ENCODE results near the gene LY9.

The LY9 gene

DNA sequence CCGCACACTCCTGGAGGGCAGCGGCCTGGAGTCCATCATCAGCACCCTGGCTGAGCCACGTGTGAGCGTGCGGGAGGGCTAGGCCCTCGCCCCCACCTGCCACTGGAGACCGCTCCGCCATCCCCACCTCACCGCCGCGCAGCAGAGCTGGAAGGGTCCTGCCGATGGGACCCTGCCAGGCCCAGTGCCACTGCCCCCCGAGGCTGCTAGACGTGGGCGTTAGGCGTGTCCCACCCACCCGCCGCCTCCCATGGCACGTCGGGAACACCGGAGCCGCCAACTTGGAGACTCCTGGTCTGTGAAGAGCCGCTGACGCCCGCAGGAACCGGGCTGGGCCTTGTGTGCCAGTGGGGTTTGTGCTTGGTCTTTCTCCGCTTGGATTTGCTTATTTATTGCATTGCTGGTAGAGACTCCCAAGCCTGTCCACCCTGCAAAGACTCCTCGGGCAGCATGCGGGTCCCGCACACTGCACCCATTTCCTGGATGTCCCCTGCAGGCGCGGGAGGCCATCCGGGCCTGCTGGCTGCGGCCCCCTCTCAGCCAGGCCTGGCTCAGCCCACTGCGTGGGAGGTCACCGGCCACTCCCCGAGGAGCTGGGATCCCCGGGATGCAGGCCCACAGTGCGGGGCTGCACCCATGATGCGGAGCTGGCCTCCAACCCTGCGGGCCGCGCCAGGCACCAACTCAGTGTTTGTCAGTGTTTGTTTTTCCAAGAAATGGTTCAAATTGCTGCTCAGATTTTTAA lies 6.0 kb downstream of the LY9 start:
- no peak for DNase-seq (ENCODE audit: low read depth)

DNA sequence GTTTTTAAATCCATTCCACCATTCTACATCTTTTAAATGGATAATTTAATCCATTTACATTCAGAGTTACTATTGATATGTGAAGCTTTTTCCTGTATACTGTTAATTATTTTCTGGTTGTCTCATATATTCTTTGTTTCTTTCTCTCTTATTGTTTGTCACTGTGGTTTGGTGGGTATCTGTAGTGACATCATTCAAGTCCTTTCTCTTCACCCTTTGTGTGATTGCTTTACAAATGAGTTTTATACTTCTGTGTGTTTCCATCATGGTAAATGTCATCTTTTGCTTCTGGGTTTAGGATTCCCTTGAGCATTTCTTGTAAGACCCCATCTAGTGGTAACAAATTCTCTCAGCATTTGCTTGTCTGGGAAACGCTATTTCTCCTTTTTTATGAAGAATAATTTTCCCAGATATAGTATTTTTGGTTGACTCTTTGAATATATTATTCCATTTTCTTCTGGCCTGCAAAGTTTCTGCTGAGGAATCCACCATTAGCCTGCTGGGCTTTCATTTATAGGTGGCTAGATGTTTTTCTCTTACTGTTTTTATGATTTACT lies 10.2 kb downstream of the LY9 start:
- no peak for DNase-seq (ENCODE audit: low read depth)

GRCh38 chr1:160806784-160807183 lies 10.8 kb downstream of the LY9 start:
- DNase-seq (ENCODE audit: low read depth), result no peak

DNA sequence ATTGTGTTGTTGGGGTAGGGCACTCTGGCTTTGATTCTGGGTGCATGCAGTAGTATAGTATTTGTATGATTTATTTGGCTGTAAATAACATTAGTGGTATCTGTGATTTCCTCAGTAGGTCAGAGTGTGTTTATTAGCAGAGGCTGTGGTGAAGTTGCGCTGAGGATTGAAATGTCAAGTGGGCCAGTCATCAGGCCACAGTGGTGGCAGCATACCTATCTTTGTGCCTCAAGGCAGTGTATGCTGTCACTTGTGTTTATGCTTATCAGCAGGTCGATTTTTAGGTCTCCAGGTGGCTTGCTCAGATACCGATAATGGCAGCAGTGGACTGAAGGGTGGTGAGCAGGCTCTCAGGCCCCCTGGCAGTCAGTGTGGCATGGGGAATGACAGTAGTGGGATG lies 11.3 kb downstream of the LY9 start:
- DNase-seq (ENCODE audit: low read depth), result no peak

DNA sequence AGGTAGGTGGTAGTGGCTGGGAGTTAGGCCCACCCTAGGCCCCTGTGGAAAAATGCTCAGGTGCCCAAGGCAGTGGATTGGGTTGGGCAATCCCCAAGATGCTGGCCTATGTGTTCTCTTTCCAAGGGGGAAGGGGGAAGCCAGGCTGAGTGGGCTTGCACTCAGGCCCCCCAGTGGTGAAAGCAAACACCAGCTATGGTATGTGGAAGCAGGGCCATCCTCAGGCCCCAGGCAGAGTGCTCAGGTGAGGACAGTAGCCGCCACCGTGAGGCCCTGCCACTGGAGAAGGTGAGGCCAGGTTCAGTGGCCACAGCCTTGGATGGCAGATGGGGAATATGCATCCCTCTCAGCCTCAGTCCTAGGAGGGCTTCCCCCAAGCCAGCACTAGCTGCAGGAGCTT lies 11.8 kb downstream of the LY9 start:
- no peak for DNase-seq (ENCODE audit: low read depth)

DNA sequence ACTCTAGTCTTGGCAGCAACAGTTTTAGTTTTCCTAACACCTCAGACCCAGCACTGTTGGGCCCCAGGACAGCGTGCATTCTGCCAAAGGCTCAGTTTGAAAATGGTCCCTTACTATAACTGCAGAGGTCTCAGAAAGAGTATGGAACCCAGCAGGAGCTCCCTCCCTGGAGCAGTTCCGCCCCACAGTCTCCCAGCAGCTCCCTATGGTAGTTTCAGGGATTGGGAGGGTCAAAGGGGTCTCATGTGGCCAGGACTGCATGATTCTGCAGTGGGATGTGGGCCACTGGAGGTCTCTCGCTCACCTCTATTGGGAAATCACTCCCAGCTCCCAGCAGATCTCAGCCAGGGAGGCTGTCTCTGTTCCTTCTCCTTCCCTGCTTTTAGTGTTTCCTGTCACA lies 12.3 kb downstream of the LY9 start:
- no peak for DNase-seq (ENCODE audit: low read depth)

GRCh38 chr1:160810486-160810885 lies 14.5 kb downstream of the LY9 start:
- no peak for DNase-seq (ENCODE audit: low read depth)

DNA sequence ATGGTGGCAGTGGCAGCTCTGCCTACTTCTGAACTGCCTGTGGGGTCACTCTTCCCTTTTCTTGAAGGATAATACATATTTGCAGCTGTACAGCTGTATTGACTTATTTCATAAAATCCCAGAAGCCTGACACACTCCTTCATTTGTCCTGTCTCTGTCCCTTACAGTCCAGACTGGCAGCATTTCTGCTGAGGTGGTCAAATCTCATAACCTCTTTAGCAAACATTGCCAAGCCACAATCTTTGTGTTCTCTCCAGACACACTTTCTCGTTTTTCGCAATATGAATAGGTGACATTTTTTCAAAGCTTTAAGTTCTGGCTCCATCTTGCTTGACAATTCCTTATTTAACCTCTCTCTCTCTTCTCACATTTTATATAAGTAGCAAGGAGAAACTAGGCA lies 15.2 kb downstream of the LY9 start:
- no peak for DNase-seq (ENCODE audit: low read depth)

GRCh38 chr1:160813215-160813614 lies 17.2 kb downstream of the LY9 start:
- no peak for DNase-seq (ENCODE audit: low read depth)

DNA sequence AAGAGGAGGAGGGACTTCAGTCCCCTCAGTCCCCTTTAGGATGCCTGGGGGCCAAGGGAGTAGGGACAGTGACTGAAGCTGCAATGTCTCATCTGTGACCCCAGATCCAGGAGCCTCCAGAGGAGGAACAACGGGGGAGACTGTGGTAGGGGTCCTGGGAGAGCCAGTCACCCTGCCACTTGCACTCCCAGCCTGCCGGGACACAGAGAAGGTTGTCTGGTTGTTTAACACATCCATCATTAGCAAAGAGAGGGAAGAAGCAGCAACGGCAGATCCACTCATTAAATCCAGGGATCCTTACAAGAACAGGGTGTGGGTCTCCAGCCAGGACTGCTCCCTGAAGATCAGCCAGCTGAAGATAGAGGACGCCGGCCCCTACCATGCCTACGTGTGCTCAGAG lies 18.3 kb downstream of the LY9 start:
- no peak for DNase-seq (ENCODE audit: low read depth)

GRCh38 chr1:160814856-160815255 lies 18.9 kb downstream of the LY9 start:
- DNase-seq (ENCODE audit: low read depth), result no peak

DNA sequence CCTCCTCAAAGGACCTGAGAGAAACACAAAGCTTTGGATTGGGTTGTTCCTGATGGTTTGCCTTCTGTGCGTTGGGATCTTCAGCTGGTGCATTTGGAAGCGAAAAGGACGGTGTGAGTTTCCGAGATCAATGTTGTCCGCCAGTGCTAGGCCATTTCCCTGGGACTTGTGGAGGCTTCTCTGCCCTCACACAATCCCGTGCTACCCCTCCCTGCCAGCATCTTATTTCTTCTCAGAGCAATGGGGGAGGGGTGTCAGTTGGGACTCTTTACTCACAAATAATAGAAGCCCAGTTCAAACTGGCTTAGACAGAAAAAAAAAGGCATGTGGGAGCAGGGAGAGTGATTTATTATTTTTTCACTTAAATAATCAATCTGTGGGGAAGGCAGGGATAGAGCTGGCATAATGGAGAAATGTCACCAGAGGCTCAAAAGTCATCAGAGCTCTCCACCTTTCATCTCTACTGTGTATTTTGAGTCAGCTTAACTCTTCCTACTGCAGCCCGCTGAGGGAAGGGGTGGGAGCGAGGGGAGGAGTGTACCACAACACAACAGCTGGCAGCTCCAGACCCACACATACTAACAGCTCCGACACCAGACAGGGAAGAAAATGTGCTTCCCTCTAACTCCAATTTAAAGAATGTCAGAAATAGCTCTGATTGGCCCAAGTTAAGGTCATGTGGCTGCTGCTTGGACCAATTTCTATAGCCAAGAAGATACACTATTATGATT lies 22.4 kb downstream of the LY9 start:
- DNase-seq (ENCODE audit: low read depth), result no peak

DNA sequence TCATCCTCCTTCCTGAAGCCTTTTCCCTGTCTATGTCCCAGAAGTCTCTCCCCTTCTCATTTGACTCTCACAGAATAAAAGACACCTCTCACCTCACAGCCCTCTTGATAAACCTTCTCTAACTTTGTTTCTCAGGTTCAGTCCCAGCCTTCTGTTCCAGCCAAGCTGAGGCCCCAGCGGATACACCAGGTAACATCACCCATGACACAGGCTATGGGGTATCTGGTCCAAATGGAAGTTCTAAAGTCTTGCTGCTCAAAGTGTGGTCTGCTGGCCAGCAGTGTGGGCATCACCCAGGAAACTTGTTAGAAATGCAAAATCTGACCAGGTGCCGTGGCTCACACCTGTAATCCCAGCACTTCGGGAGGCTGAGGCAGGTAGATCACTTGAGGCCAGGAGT lies 23.2 kb downstream of the LY9 start:
- DNase-seq (ENCODE audit: low read depth), result no peak

GRCh38 chr1:160821627-160822026 lies 25.7 kb downstream of the LY9 start:
- no peak for DNase-seq (ENCODE audit: low read depth)

- no peak for DNase-seq (ENCODE audit: low read depth)
Measured at GRCh38 chr1:160823296-160823695, 27.3 kb downstream of the LY9 start.

- no peak for DNase-seq (ENCODE audit: low read depth)
Measured at GRCh38 chr1:160826546-160826945, 30.6 kb downstream of the LY9 start.

DNA sequence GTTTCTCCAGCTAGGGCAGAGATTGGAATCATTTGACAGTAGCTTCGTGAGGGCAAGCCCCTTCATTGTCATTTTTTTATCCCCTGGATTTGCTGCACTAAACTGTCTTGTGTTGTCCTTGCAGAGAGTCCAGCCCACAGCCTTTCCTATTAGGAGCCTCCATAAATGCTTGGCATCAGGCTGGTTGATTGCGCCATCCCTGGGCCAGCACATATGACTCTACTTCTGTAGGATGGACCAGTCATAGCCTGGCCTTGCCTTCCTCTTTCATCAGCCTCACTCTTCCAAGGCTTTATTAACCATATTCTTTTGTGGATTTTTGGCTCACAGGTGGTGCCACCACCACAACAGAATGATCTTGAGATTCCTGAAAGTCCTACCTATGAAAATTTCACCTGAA lies 31.4 kb downstream of the LY9 start:
- DNase-seq (ENCODE audit: low read depth), result no peak

DNA sequence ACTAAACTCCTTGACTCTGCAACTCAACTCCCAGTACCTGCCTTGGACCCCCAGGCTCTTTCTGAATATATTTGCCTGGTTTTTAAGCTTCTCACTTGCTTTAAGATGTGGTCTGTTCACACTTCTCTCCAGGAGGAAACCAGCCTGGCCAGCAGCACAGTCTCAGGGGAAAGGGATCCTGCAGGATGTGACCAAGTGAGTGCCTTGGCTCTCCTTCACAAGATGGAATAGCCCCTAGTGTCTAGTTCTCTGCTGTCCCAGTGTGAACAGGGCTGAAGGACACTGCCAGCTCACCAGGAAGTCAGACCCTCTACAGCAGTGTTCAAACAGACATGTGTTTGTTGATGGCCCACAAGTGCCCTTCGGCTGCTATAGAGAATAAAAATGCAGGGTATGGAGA lies 33.8 kb downstream of the LY9 start:
- no peak for DNase-seq (ENCODE audit: low read depth)

DNA sequence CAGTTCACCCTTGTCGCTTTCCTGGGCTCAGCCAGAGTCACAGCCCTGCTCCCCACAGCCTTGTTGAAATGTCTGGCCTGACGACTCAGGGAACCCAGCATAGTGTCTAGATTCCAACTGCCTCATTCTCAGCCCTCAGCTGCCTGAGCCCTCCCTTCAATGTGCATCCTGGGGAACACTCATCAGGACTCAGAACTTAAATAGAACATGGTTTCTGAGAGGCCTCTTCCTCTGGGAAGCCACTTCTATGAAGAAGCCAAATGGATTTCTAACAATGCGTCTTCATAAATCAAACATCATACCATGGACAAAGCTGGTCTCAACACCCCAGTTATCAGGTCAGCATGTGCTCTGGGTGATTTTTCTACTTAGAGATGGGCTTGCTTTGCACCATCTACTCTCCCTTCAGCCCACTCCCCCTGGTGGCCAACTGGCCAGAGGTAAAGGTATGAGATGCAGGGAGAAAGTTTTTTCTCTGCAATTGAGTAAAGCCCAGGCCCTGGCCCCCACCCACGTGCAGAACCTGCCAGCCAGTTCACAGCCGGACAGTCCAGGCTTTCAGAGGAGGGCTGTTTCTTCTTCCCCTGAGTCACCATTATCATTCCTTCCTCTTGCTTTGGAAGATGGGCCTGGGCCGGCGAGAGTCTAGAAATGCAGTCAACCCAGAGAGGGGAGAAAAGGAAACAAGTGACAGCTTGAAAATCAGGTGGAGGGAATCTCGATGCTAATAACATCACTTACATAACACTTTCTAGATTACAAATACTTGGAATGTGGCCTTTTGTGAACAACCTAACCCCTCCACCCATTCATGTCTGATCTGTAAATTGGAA lies 34.6 kb downstream of the LY9 start:
- DNase-seq (ENCODE audit: low read depth), result peak; percentile 59

GRCh38 chr1:160834945-160835565 lies 39.1 kb downstream of the LY9 start:
- DNase-seq (ENCODE audit: low read depth), result no peak

DNA sequence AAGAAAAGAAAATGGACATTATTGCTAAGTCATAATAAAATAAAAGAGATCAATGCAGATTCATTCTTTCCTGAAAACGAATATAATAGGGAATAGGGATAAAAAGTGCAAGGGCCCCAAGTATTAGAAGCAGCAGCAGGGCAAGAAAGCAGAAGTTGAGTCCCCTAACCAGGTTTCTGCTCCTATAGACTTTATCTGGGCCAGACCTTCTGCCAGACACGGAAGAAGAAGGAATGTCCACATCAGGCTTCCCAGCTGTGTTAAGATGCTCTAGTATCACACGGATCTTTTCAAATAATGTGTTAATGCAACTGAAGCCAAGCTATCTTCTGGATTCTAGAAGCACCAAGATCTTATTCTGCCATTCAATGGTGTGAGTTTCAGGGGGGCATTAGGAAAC lies 39.8 kb downstream of the LY9 start:
- no peak for DNase-seq (ENCODE audit: low read depth)

DNA sequence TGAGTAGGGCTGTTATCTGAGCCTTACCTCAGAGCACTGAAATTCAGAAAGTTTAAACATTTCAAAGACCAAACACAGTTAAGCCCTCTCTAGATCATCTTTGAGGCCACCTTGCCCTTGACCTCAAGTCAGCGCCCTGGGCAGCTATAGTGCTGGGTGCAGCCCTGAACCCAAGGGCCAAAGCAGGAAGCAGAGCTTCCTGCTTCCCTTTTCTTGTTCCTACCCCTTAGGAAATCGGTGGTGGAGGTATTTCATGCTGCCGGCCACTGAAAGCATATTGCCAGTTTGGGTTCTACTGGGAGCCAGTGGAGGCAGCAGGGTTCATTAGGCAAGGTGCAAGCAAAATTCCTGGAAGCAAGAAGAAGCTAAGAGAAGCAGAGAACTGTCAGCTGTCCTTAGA lies 40.6 kb downstream of the LY9 start:
- no peak for DNase-seq (ENCODE audit: low read depth)
